Tibial nerve (tissue), 3 donors: ENCODE results near the gene SCT.

Experiments used
- POLR2A ChIP-seq, 2 donors: fragments of 450-650 bp; IDR thresholded peaks; one replicate each; pipeline ENCODE4 v1.6.1; 2017; ENCODE audit warnings: antibody characterized with exemption in 2 of 2, mild to moderate bottlenecking in 2 of 2, moderate library complexity in 2 of 2
- TF ChIP-seq, protein P1 (sequence below), 5 experiments: fragments of 200-600 bp in 3 of 5; fragments of 450-650 bp in 2 of 5; sonication (generic) in 3 of 5; IDR thresholded peaks; one replicate each; pipeline ENCODE4 v1.5.1; 2016 to 2019; ENCODE audit warnings: antibody characterized with exemption in 5 of 5, mild to moderate bottlenecking in 3 of 5, moderate library complexity in 2 of 5

DNA sequence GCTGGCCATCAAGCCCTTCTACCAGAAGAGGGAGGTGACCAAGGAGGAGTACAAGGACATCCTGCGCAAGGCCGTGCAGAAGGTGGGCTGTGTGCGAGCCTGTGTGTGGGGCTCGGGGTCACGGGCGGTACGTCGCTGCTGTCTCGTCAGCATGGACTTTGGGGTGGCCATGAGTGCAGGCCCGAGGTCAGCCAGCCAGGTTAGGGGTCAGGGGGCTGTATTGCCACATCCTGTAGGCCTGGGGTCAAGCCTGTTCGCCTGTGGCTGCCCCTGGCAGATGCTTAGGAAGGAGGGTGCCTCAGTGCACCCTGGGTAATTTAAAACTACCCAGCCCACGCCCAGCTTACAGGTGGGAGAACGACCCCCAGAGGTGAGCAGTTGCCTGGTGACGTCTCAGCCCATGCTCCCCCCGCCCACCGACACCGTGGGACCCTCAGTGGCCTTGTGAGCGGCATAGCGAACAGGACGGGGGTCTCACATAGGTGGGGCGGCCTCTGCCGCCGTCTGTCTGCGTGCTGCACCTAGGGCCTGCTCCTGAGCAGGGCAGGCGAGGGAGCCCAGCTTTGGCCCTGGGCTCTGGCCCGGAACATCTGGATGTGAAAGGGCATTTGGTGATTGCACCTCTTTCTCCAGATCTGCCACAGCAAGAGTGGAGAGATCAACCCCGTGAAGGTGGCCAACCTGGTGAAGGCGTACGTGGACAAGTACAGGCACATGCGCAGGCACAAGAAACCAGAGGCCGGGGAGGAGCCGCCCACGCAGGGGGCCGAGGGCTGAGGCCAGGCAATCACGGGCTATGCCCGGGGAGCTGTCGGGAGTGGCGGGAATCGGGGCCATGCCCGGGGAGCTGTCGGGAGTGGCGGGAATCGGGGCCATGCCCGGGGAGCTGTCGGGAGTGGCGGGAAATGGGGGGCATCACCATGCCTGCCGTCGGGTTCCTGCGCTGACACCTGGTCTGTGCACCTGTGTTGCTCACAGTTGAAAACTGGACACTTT is 15.7 kb downstream of the SCT start:
- TF ChIP-seq POLR2A (IDR thresholded peaks at IDR 0.05): no peak
- TF ChIP-seq, protein P1, sequence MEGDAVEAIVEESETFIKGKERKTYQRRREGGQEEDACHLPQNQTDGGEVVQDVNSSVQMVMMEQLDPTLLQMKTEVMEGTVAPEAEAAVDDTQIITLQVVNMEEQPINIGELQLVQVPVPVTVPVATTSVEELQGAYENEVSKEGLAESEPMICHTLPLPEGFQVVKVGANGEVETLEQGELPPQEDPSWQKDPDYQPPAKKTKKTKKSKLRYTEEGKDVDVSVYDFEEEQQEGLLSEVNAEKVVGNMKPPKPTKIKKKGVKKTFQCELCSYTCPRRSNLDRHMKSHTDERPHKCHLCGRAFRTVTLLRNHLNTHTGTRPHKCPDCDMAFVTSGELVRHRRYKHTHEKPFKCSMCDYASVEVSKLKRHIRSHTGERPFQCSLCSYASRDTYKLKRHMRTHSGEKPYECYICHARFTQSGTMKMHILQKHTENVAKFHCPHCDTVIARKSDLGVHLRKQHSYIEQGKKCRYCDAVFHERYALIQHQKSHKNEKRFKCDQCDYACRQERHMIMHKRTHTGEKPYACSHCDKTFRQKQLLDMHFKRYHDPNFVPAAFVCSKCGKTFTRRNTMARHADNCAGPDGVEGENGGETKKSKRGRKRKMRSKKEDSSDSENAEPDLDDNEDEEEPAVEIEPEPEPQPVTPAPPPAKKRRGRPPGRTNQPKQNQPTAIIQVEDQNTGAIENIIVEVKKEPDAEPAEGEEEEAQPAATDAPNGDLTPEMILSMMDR (IDR thresholded peaks at IDR 0.05): no peak
